ENCODE results near the gene PEX26.

GRCh38 chr22:18033204-18033998 lies 44.4 kb upstream of the PEX26 start:
- TF ChIP-seq CTCF (IDR thresholded peaks at IDR 0.05) = no peak
- TF ChIP-seq REST (IDR thresholded peaks at IDR 0.05; ENCODE audit: insufficient read depth in 1 of 2, low read depth in 2 of 2, low read length in 1 of 2) = no peak
- TF ChIP-seq POLR2AphosphoS5 (IDR thresholded peaks at IDR 0.05; ENCODE audit: low read depth, low read length) = no peak
- no peak for TF ChIP-seq TCF7L2 (IDR thresholded peaks at IDR 0.05; ENCODE audit: low read depth, low read length)
- TF ChIP-seq SIN3A (IDR thresholded peaks at IDR 0.05; ENCODE audit: borderline replicate concordance, insufficient read depth, low read depth, low read length) = no peak
